ENCODE data around the gene TEAD1. TPM values are rescaled to one million over a fixed set of nuclear protein-coding genes. Genes with fewer than 3 reads are reported as not detected.

The TEAD1 gene
- total and polyA plus RNA-seq, 2 donors (not counting 3 experiments of a cell fraction or from before 2014, with no cell fraction given), result 15.3 to 49.0 TPM

DNA sequence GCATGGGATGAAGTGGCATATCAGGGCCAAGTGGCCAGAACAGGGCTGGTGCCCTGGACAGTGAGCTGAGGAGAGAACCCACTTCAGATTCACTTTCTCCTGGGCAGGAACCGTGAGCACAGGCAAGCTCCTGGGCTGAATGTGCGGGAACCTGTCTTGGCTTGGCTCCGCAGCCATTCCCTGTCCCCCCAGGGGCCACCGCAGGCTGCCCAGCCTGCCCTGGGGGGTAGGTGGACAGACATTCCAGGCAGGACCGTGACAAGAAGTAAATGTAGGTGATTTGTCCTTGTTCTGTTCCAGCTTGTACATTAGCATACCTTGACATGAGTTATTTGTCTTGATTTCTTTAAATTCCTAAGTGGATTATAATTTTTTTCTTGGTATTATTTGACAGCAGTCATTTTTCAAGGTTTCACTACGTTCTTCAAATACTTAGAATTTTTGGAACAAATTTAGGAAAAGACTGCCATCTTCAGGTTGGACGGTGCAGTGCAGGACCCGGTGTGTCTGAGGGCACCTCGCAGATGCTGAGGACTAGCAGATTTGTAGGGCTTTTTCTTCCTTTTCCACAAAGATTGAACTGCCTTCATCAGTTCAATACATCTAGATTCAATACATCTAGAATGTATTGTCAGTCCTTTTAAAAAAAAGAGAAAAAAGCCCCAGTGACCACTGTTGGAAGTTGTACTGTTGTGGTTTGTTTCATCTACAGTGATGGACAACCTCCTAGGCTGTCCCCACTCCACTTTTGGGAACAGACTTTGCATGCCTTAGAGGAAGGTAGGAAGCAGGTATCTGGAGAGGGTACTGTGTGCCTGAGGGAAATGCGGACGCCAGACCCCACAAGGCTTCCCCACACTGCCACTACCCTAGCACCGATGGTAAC lies 219.8 kb downstream of the TEAD1 start:
- Histone ChIP-seq H3K27ac (ENCODE audit: insufficient read depth, low read depth, low read length) (no peak overlapping the region), H3K4me1 (ENCODE audit: control insufficient read depth, extremely low read depth, insufficient read depth, low read length) (no peaks in the 10 kb centered on the region), H3K4me2 (ENCODE audit: insufficient read depth, low read length) (no peak overlapping the region), H3K4me3 (replicated peaks in 1 of 3; ENCODE audit: insufficient read depth in 1 of 3, low read depth in 1 of 3, low read length in 3 of 3) (no peak overlapping the region), H3K9me3 (replicated peaks; ENCODE audit: control insufficient read depth, insufficient read depth, low read length) (no peaks in the 10 kb centered on the region), H4K20me1 (replicated peaks; ENCODE audit: control insufficient read depth, extremely low read depth, insufficient read depth, low read length) (no peaks in the 10 kb centered on the region), H2AFZ (ENCODE audit: low read depth, low read length) (no peak overlapping the region), H3K27me3 (ENCODE audit: control insufficient read depth in 2 of 2, insufficient read depth in 2 of 2, low read length in 2 of 2) (no peaks in the 10 kb centered on the region), H3K79me2 (ENCODE audit: control insufficient read depth, insufficient read depth, low read length) (no peaks in the 10 kb centered on the region), H3K36me3 (ENCODE audit: control insufficient read depth in 2 of 2, extremely low read depth in 1 of 2, insufficient read depth in 2 of 2, low read length in 2 of 2) (peaks cover 0 to 4% of the 10 kb centered on the region in 2 experiments), H3K9me1 (replicated peaks; ENCODE audit: control insufficient read depth, extremely low read depth, insufficient read depth, low read length) (no peaks in the 10 kb centered on the region), H3K9ac (replicated peaks; ENCODE audit: extremely low read depth, insufficient read depth, low read length) (no peak overlapping the region)
- peak; percentile 87 for FAIRE-seq
- intact Hi-C loops (cut with micrococcal nuclease), result loop anchor here (1.0 to 10.0 kb wide), 6 partner anchors 407 to 849 kb away; no protein-coding TSS in a partner anchor
- POLR2A ChIA-PET, result no interaction called here
- dilution Hi-C loops (cut with MboI; ENCODE audit: extremely low pct_ligation_motif_present, low sequenced_read_pairs), result no loop called here
- TF ChIP-seq, protein P1, sequence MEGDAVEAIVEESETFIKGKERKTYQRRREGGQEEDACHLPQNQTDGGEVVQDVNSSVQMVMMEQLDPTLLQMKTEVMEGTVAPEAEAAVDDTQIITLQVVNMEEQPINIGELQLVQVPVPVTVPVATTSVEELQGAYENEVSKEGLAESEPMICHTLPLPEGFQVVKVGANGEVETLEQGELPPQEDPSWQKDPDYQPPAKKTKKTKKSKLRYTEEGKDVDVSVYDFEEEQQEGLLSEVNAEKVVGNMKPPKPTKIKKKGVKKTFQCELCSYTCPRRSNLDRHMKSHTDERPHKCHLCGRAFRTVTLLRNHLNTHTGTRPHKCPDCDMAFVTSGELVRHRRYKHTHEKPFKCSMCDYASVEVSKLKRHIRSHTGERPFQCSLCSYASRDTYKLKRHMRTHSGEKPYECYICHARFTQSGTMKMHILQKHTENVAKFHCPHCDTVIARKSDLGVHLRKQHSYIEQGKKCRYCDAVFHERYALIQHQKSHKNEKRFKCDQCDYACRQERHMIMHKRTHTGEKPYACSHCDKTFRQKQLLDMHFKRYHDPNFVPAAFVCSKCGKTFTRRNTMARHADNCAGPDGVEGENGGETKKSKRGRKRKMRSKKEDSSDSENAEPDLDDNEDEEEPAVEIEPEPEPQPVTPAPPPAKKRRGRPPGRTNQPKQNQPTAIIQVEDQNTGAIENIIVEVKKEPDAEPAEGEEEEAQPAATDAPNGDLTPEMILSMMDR (IDR thresholded peaks at IDR 0.05; ENCODE audit: extremely low read depth in 1 of 2, insufficient read depth in 1 of 2, low read depth in 1 of 2, low read length in 2 of 2), result peak; percentile 72 to 96
- TF ChIP-seq MYC (IDR thresholded peaks at IDR 0.05; ENCODE audit: low read depth, low read length), result no peak
- no TSS peak for BruUV-seq (replicated peaks)
- DNase-seq (ENCODE audit: low read depth, low spot score), result peak; percentile 69
- CTCF ChIA-PET, result interaction anchor here (0.7 to 7.1 kb wide), 3 partner anchors 563 to 605 kb away, joined by 3 to 191 read pairs (median 16); no protein-coding TSS in a partner anchor

DNA sequence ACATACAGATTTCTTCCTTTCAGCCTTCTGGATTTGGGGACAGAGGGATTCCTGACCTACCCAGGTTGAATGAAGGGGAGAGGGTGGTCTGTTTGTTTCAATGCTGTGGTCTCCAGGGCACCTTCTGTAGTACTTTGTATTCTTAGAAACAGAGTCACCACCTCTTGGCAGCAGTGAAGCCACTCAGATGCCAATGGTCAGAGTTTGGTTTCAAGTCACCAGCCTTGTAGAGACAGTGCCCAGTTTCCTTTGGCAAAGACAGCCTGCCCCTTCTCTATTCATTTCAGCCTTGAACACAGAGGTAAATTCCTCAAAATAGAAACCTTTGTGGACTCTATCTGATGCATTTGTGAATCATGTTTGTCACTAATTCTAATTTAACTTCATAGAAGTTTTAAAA lies 223.2 kb downstream of the TEAD1 start:
- no TSS peak for BruUV-seq (replicated peaks)
- FAIRE-seq (no peak), DNase-seq (ENCODE audit: low read depth, low spot score) (no peak)
- H3K9me3 ChIP-seq (replicated peaks; ENCODE audit: control insufficient read depth, insufficient read depth, low read length), result no peaks in the 10 kb centered on the region
- intact Hi-C loops (cut with micrococcal nuclease), result loop anchor here (10.0 kb wide), 1 partner anchor 853 kb away; no protein-coding TSS in a partner anchor
- no peak overlapping the region for H3K4me2 ChIP-seq (ENCODE audit: insufficient read depth, low read length)
- H3K4me1 ChIP-seq (ENCODE audit: control insufficient read depth, extremely low read depth, insufficient read depth, low read length), result peaks cover 16% of the 10 kb centered on the region
- ChIA-PET POLR2A (no interaction called here), CTCF (interaction anchor here (0.8 to 5.4 kb wide), 2 partner anchors 298 to 566 kb away, joined by 3 to 30 read pairs; no protein-coding TSS in a partner anchor)
- no peak overlapping the region for H2AFZ ChIP-seq (ENCODE audit: low read depth, low read length)
- no peak overlapping the region for H3K9ac ChIP-seq (replicated peaks; ENCODE audit: extremely low read depth, insufficient read depth, low read length)
- no peaks in the 10 kb centered on the region for H3K79me2 ChIP-seq (ENCODE audit: control insufficient read depth, insufficient read depth, low read length)
- dilution Hi-C loops (cut with MboI; ENCODE audit: extremely low pct_ligation_motif_present, low sequenced_read_pairs), result no loop called here
- H3K27ac ChIP-seq (ENCODE audit: insufficient read depth, low read depth, low read length), result no peak overlapping the region
- no peaks in the 10 kb centered on the region for H3K27me3 ChIP-seq (ENCODE audit: control insufficient read depth in 2 of 2, insufficient read depth in 2 of 2, low read length in 2 of 2)
- no peak for TF ChIP-seq FOS (IDR thresholded peaks at IDR 0.05; ENCODE audit: borderline replicate concordance, insufficient read depth, low read length)
- no peak for TF ChIP-seq EZH2 (IDR thresholded peaks at IDR 0.05; ENCODE audit: borderline replicate concordance, low read depth, low read length, severe bottlenecking)
- TF ChIP-seq JUN (IDR thresholded peaks at IDR 0.05; ENCODE audit: borderline replicate concordance, insufficient read depth, insufficient read length, low read depth), result no peak
- no peak for TF ChIP-seq MYC (IDR thresholded peaks at IDR 0.05; ENCODE audit: low read depth, low read length)
- no peak for TF ChIP-seq POLR2AphosphoS5 (IDR thresholded peaks at IDR 0.05; ENCODE audit: insufficient read depth, low read depth, low read length)
- TF ChIP-seq, protein P1 (IDR thresholded peaks at IDR 0.05; ENCODE audit: extremely low read depth in 1 of 2, insufficient read depth in 1 of 2, low read depth in 1 of 2, low read length in 2 of 2), result no peak
- TF ChIP-seq GATA2 (IDR thresholded peaks at IDR 0.05; ENCODE audit: insufficient read depth, insufficient read length, low read depth, low read length), result no peak
- TF ChIP-seq POLR2A (IDR thresholded peaks at IDR 0.05; ENCODE audit: low read depth, low read length), result no peak
- TF ChIP-seq, protein P2, sequence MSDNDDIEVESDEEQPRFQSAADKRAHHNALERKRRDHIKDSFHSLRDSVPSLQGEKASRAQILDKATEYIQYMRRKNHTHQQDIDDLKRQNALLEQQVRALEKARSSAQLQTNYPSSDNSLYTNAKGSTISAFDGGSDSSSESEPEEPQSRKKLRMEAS (IDR thresholded peaks at IDR 0.05; ENCODE audit: insufficient read depth, insufficient read length), result no peak
- no peaks in the 10 kb centered on the region for H3K9me1 ChIP-seq (replicated peaks; ENCODE audit: control insufficient read depth, extremely low read depth, insufficient read depth, low read length)
- H4K20me1 ChIP-seq (replicated peaks; ENCODE audit: control insufficient read depth, extremely low read depth, insufficient read depth, low read length), result no peaks in the 10 kb centered on the region
- H3K4me3 ChIP-seq (replicated peaks in 1 of 3; ENCODE audit: insufficient read depth in 1 of 3, low read depth in 1 of 3, low read length in 3 of 3), result no peak overlapping the region
- H3K36me3 ChIP-seq (ENCODE audit: control insufficient read depth in 2 of 2, extremely low read depth in 1 of 2, insufficient read depth in 2 of 2, low read length in 2 of 2), result no peaks in the 10 kb centered on the region
